ENCODE measurements around the gene KIAA1549.

The KIAA1549 gene

GRCh38 chr7:138975343-138976104 lies 5.7 kb downstream of the KIAA1549 start:
- DNase-seq (ENCODE audit: low spot score) = no peak

DNA sequence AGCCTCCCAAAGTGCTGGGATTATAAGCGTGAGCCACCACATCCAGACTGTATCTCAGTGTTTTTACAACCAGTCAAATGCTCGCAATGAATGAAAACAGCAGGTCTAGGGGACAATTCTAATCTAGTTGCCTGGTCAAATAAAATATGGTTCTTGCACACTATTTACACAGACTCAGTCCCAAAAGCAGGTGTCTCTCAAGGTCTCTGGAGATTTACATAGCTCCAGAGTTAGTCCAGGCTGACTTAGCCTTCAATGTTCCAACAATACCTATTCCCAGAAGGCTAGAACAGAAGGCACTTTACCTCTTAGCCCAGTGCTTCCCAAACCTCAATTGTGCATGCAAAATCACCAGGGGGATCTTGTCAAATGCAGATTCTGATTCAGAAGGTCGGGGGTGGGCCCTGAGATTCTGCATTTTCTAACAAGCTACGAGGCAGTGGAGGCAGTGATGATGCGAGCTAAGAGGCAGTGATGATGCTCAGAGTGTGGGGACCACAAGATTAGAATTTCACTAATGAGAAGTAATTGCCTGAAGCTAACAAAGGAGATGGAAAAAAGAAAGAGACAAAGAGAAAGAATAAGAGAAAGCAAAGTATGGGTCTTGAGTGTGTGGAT lies 6.4 kb downstream of the KIAA1549 start:
- no peak for DNase-seq (ENCODE audit: low spot score)

DNA sequence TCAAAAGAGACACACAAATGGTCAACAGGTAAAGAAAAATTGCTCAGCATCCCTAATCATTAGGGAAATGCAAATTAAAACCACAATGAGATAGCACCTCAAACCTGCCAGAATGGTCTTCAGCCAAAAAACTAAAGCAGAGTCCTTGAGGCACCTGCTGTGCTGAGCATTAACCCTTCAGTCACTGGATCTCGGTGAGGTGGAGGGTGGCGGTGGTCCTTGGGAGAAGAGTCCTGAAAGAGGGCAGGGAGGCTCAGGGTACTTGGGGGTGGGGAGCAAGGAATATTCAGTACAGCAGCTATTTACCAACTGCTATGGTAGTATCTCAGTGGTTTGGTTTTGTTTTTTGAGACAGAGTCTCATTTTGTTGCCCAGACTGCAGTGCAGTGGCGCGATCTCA lies 7.1 kb downstream of the KIAA1549 start:
- DNase-seq (ENCODE audit: low spot score) = no peak

GRCh38 chr7:138970952-138971351 lies 10.2 kb downstream of the KIAA1549 start:
- no peak for DNase-seq (ENCODE audit: low spot score)

DNA sequence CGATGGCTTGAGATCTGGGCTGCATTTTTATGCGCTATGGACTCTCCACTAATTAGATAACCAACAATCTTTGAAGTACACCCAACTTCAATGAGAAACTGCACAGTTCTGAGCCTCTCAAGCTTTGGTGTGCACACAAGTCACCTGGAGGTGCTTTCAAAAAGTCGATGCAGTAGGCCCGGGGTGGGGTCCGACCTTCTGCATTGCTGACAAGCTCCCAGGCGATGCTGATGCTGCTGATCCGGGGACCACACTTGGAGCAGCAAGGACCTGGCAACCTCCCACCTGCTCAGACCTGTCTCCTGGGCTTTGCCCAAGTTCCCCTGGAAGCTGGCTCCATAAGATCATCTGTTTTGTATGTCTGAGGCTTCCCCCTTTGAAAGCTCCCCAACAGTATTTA lies 10.7 kb downstream of the KIAA1549 start:
- DNase-seq (ENCODE audit: low spot score) = no peak

DNA sequence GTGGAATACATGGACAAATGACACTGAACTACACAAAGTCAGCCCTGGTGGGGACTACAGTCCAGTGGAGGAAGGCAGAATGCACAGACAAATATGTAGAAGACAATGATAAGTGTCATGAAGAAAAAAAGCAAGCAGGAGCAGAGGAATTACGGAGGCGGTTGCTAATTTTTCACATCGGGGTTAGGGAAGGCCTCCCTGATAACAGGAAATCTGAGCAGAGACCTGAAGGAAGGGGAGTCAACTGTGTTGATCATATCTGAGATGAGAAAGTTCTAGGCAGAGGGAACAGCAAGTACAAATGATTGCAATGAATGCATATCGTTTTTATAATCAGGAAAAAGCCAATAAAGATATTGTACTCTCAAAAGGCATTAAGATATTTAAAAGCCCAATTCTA lies 14.0 kb downstream of the KIAA1549 start:
- no peak for DNase-seq (ENCODE audit: low spot score)

GRCh38 chr7:138964624-138965436 lies 16.4 kb downstream of the KIAA1549 start:
- DNase-seq (ENCODE audit: low spot score) = no peak

DNA sequence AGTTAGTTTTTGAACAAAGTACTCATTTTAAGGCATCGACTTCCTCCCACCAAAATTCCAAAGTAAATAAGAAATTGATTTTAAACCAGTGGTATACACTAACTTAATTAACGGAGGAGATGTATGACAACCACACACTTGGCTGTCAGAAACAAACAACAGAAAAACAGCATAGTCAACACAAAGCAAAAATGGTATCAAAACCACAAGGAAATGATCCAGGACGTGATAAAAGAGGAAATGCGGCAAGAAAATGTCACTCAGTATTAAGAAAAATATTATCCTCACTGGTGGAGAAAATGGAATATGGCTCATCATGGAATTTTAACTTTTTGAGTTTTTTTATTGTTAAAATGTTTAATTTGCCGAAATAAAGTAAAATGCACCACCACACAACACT lies 17.5 kb downstream of the KIAA1549 start:
- DNase-seq (ENCODE audit: low spot score) = no peak

DNA sequence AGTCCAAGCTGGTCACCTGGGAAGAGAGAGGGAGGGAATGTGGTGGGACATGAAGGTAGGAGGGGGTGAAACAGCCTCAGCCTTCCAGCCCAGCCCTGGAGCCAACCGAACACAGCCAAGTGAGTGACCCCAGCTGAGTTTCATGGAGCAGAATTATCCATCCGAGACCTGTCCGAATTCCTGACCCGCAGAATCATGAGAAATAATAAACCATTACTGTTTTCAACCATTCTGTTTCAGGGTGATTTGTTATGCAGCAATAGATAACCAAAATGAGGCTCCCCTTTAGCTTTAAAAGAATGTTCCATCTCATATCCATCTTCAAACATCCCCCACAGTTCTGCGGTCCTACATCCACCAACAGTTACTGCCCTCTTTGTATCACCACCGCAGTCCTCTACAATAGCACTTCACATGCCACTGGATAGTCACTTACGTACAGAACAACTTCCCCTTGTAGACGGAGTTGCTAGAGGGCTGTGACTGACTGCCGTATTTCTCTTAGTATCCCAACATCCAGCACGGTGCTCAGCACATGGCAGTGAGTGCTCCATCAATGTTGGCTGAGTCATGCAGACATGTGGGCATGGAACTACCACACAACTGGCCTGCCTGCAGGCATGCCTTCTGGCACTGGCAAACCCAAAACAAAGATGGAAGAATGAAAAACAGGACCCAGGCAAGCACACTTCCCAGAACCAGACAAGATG lies 18.5 kb downstream of the KIAA1549 start:
- no peak for DNase-seq (ENCODE audit: low spot score)

- no peak for DNase-seq (ENCODE audit: low spot score)
These were observed 20.0 kb downstream of the KIAA1549 start for GRCh38 chr7:138961159-138961558.

GRCh38 chr7:138958391-138958956 lies 22.7 kb downstream of the KIAA1549 start:
- no peak for DNase-seq (ENCODE audit: low spot score)

DNA sequence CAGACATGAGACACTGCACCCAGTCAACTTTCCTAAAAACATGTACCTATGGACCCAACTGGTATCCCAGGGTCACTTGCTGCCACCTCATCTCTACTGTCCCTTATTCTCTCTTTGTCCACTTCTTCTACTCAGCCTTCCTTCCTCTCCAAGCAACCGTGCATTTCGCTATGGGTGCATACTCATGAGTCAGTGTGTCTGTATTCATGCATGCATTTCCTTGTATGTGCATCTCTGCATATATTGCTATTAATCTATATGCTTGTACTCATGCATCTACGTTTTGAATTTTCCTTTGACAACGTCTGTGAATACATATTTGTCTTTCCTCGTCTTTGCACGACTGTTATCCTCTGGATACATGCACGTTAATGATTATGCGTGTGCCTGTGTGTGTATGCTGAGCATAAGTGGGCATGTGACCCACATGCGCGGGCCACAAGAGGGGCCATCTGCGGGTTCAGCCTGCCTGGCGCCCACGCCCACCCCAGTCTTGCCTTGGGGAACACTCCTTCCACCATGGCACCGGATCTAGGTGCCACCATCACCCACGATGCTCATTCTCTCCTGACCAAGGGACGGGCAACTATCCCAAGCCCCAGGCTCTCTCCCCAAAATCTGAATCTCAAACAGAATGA lies 23.3 kb downstream of the KIAA1549 start:
- no peak for DNase-seq (ENCODE audit: low spot score)

GRCh38 chr7:138957217-138957616 lies 24.0 kb downstream of the KIAA1549 start:
- no peak for DNase-seq (ENCODE audit: low spot score)

DNA sequence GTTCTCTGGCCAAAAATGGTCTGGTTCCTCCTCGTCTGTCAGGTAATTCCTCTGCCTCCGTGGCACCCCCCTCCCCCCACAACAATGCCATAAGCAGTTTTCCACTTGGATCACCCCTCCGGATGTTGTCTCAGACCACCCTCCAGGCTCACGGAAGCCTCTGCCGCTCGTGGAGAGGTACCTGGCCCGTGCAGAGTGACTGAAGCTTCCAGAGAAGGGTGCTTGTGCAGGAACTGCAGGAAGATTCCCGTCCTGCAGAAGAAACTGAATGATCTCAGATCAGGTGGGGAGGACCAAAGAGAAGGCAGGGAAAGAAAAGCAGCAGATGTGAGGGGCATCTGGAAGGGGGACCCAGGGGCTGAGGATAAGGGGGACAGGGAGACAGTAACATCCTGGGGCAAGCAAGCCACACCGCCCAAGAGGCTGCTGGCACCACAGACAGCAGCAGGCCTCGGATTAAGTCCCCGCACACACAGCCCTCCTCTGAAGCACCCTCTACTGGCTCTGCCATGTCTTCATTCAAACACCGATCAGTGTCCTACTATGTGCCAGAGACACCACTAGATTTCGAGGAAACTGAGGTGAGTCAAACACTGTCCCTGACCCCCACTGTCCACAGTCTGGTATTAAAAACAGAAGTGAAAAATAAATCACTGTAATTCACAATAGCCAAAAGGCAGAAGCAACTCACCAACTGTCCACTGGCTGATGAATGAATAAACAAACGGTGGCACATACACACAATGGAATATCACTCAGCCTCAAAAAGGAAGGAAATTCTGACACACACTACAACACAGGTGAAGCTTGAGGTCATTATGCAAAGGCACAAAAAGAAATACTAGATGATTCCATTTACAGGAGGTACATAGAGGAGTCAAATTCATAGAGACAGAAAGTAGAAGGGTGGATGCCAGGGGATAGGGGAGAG lies 26.4 kb downstream of the KIAA1549 start:
- DNase-seq (ENCODE audit: low spot score) = no peak

DNA sequence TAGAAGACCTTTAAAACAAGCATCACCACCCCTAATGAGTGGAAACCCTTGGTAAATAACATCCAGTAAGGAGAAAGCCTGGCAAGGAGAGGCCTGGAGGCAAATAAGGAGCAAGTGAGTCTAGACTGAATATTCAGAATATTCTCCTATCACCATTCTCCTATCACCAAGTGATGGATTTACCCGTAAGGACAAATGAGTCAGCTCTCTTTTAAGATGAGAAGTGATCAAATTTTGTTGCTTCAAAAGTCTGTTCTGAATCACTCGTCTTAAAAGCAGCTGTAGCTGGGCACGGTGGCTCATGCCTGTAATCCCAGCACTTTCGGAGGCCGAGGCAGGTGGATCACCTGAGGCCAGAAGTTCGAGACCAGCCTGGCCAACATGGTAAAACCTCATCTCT lies 28.4 kb downstream of the KIAA1549 start:
- DNase-seq (ENCODE audit: low spot score) = no peak

DNA sequence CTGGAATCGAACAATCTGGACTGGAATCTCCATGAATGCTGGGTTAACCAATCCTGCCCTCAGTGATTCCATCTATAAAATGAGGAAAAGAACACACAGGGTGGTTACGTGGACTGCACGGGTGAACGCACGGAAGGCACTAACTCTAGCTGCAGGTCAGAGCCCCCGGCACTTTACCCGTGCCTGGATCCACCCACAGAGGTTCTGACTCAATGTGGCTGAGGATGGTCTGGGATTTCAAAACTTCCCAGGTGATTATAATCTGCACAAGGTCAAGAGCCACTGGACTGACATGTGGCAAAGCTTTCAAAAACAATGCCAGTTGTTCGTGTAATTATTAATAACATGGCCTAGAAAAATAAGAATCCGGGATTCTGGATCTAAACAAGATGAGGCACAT lies 29.2 kb downstream of the KIAA1549 start:
- DNase-seq (ENCODE audit: low spot score) = no peak

GRCh38 chr7:138949421-138950088 lies 31.6 kb downstream of the KIAA1549 start:
- DNase-seq (ENCODE audit: low spot score) = no peak

GRCh38 chr7:138948403-138948802 lies 32.8 kb downstream of the KIAA1549 start:
- DNase-seq (ENCODE audit: low spot score) = no peak

DNA sequence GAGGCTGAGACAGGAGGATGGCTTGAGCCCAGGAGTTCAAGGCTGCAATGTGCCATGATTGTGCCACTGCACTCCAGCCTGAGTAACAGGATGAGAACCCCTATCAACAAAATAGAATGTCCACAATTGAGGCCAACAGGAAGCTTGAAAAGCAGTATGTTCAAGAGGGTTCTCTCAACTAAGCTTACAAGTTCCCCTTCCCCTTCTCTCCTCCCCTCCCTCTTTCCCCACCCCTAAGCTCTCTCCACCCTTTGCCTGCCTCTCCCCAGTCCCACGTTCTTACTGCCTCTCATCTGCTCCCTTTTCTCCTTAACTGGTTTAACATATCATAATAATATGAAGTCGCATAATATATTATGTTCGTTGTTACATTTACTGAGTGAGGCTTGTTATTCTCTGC lies 35.4 kb downstream of the KIAA1549 start:
- DNase-seq (ENCODE audit: low spot score) = no peak

DNA sequence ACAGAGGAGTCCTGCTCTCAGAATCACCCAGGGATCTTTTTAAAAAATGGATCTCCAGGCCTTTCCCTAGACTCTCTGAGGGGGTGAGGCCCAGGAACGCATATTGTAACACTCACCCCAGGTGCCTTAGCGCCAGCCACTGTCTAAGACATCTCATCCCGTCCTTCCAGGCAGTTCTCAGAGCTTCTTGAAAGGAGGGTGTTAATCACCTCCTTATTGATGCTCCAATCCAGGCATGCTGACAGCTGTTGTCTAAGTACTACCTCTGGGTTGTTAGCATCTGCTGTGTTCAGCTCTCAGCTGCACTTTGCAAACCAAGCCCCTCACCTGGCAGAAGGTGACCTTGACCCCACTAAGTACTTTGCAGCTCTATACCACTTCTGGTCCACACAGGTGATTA lies 36.0 kb downstream of the KIAA1549 start:
- no peak for DNase-seq (ENCODE audit: low spot score)

Measured in HuH-7.5 (cell line).